ENCODE measurements around the gene STEAP1.

STEAP1 gene

GRCh38 chr7:90190995-90191394 lies 36.7 kb downstream of the STEAP1 start:
- Mint-ChIP-seq H3K27ac (no peak overlapping the region), H3K36me3 (ENCODE audit: low read depth) (no peaks in the 10 kb centered on the region), H3K4me1 (no peaks in the 10 kb centered on the region), H3K9me3 (peaks cover 31% of the 10 kb centered on the region), H3K27me3 (ENCODE audit: low read depth, poor library complexity) (no peaks in the 10 kb centered on the region), H3K4me3 (no peak overlapping the region)
- TF ChIP-seq CTCF (IDR thresholded peaks at IDR 0.05): no peak
- DNase-seq: no peak

GRCh38 chr7:90191648-90192047 lies 37.4 kb downstream of the STEAP1 start:
- TF ChIP-seq CTCF (IDR thresholded peaks at IDR 0.05): no peak
- no peaks in the 10 kb centered on the region for H3K4me1 Mint-ChIP-seq
- no peak overlapping the region for H3K4me3 Mint-ChIP-seq
- DNase-seq: no peak
- H3K36me3 Mint-ChIP-seq (ENCODE audit: low read depth): no peaks in the 10 kb centered on the region
- H3K9me3 Mint-ChIP-seq: peaks cover 34% of the 10 kb centered on the region
- H3K27ac Mint-ChIP-seq: no peak overlapping the region
- no peaks in the 10 kb centered on the region for H3K27me3 Mint-ChIP-seq (ENCODE audit: low read depth, poor library complexity)

GRCh38 chr7:90192876-90193750 lies 38.8 kb downstream of the STEAP1 start:
- Mint-ChIP-seq H3K27me3 (ENCODE audit: low read depth, poor library complexity) (no peaks in the 10 kb centered on the region), H3K27ac (no peak overlapping the region), H3K9me3 (peaks cover 34% of the 10 kb centered on the region), H3K4me1 (no peaks in the 10 kb centered on the region), H3K36me3 (ENCODE audit: low read depth) (no peaks in the 10 kb centered on the region), H3K4me3 (no peak overlapping the region)
- DNase-seq: no peak
- no peak for TF ChIP-seq CTCF (IDR thresholded peaks at IDR 0.05)

GRCh38 chr7:90194911-90195809 lies 40.9 kb downstream of the STEAP1 start:
- no peaks in the 10 kb centered on the region for H3K27me3 Mint-ChIP-seq (ENCODE audit: low read depth, poor library complexity)
- no peak overlapping the region for H3K4me3 Mint-ChIP-seq
- DNase-seq: no peak
- H3K9me3 Mint-ChIP-seq: peaks cover 27% of the 10 kb centered on the region
- no peaks in the 10 kb centered on the region for H3K36me3 Mint-ChIP-seq (ENCODE audit: low read depth)
- no peaks in the 10 kb centered on the region for H3K4me1 Mint-ChIP-seq
- no peak for TF ChIP-seq CTCF (IDR thresholded peaks at IDR 0.05)
- H3K27ac Mint-ChIP-seq: no peak overlapping the region

DNA sequence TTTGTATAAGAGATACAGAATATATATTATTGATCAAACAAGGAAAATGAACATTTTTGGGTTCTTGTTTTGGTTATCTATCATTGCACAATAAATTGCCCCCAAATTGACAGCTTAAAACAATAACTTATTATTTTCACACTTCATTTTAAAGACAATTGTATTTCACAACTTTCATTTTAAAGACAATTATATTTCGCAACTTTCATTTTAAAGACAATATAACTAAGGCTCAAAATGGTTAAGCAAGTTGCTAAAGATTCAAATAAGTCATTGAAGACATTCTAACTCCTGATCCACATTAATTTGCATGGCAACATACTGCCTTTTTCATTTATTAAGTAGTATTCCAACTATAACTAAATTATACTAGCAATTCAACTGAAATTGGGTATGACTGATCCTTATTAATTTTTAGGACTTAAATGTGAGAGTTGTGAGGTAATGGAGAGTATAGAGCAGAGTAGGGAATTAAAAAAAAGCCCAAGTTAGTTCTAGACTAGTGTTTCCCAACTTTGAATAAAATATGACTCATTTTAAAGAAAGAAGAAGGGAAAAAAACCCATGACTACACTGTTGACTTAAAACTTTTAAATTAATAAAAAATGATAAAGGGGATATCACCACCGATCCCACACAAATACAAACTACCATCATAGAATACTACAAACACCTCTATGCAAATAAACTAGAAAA lies 47.4 kb downstream of the STEAP1 start:
- no peaks in the 10 kb centered on the region for H3K27me3 Mint-ChIP-seq (ENCODE audit: low read depth, poor library complexity)
- H3K36me3 Mint-ChIP-seq (ENCODE audit: low read depth): no peaks in the 10 kb centered on the region
- no peak for TF ChIP-seq CTCF (IDR thresholded peaks at IDR 0.05)
- H3K9me3 Mint-ChIP-seq: peaks cover 6% of the 10 kb centered on the region
- no peak for DNase-seq
- H3K4me1 Mint-ChIP-seq: no peaks in the 10 kb centered on the region
- no peak overlapping the region for H3K4me3 Mint-ChIP-seq
- no peak overlapping the region for H3K27ac Mint-ChIP-seq
